HG03280 (cell line): ENCODE results near the gene SSBP3.
"Not testable (repeated sequence)": the region's sequence is repeated elsewhere in the genome, so short reads cannot be mapped to it uniquely, and the experiment has no call there.

Experiments used
- ATAC-seq: cut with Tn5 transposase; IDR thresholded peaks from one replicate; pipeline ENCODE4 v1.9.1; 2021; ENCODE audit warnings: mild to moderate bottlenecking, moderate library complexity; ENCODE audit not compliant: unreplicated experiment

Gene SSBP3

GRCh38 chr1:54252371-54252936, 153.7 kb downstream of the SSBP3 start:
- no peak for ATAC-seq

- ATAC-seq, result no peak
Observed at GRCh38 chr1:54250670-54251069, 155.5 kb downstream of the SSBP3 start.

- no peak for ATAC-seq
Observed at GRCh38 chr1:54249819-54250435, 156.3 kb downstream of the SSBP3 start.

- ATAC-seq, result no peak
Observed at GRCh38 chr1:54248966-54249365, 157.2 kb downstream of the SSBP3 start.

GRCh38 chr1:54247863-54248515, 158.2 kb downstream of the SSBP3 start:
- ATAC-seq, result no peak

GRCh38 chr1:54246116-54246721, 160.0 kb downstream of the SSBP3 start:
- no peak for ATAC-seq

GRCh38 chr1:54245501-54245900, 160.7 kb downstream of the SSBP3 start:
- no peak for ATAC-seq

- ATAC-seq, result no peak
Observed at GRCh38 chr1:54244655-54245054, 161.5 kb downstream of the SSBP3 start.

GRCh38 chr1:54243022-54243421, 163.2 kb downstream of the SSBP3 start:
- ATAC-seq, result no peak

GRCh38 chr1:54241364-54241763, 164.8 kb downstream of the SSBP3 start:
- no peak for ATAC-seq

- ATAC-seq, result no peak
Observed at GRCh38 chr1:54240741-54241335, 165.4 kb downstream of the SSBP3 start.

- ATAC-seq, result no peak
Observed at GRCh38 chr1:54239631-54240031, 166.6 kb downstream of the SSBP3 start.

GRCh38 chr1:54239035-54239383, 167.2 kb downstream of the SSBP3 start:
- ATAC-seq, result no peak

GRCh38 chr1:54238353-54239034, 167.7 kb downstream of the SSBP3 start:
- no peak for ATAC-seq

- no peak for ATAC-seq
Observed at GRCh38 chr1:54237586-54237985, 168.6 kb downstream of the SSBP3 start.

GRCh38 chr1:54234284-54234683, 171.9 kb downstream of the SSBP3 start:
- ATAC-seq, result no peak

GRCh38 chr1:54233196-54233595, 173.0 kb downstream of the SSBP3 start:
- ATAC-seq, result not testable (repeated sequence)

- no peak for ATAC-seq
Observed at GRCh38 chr1:54230507-54231339, 175.5 kb downstream of the SSBP3 start.

- ATAC-seq, result no peak
Observed at GRCh38 chr1:54229281-54229891, 176.8 kb downstream of the SSBP3 start.

GRCh38 chr1:54228638-54229079, 177.5 kb downstream of the SSBP3 start:
- no peak for ATAC-seq
